ENCODE data around the gene TMX1. TPM values are rescaled to one million over a fixed set of nuclear protein-coding genes. Genes with fewer than 3 reads are reported as not detected.

TMX1 gene
- total RNA-seq, 1 donor from 2014 or later: 56.2 TPM

DNA sequence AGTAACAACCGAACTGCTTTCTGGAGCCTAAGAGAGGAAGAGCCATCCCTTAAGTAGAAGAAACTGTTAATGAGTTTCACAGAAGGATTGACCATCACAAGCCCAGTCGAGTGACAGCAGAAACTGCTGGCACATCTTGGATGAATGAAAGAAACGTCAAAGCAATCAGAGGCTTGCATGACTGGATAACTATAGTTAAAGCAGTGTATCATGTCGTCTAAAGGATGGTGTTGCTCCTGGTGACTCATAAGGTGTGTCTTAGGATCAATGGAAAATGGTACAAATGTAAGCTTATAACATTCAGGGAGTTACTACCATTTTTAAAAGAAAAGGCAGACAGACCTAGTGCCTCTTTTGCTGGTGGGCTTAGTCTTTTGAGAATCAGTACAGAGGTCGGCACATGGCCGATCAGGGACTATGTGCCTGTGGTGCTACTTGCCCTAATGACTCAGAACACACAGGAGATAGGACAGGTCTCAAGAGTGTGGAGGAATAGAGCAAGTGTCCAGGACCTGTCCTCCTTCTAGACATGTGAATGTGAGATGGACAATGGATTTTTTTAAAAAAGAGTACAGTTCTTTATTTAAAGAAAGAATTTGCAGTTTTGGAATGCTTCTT is 55.7 kb downstream of the TMX1 start:
- Histone ChIP-seq H3K36me3 (ENCODE audit: insufficient read depth, low read length) (no peaks in the 10 kb centered on the region), H3K4me3 (ENCODE audit: insufficient read depth, low read depth, low read length) (no peak overlapping the region), H3K4me2 (ENCODE audit: low read length) (no peak overlapping the region), H3K9ac (ENCODE audit: low read length) (no peak overlapping the region), H3K79me2 (ENCODE audit: insufficient read depth, low read length) (no peaks in the 10 kb centered on the region), H3K27me3 (ENCODE audit: insufficient read depth, low read length) (no peaks in the 10 kb centered on the region), H3K27ac (ENCODE audit: low read depth, low read length) (no peak overlapping the region), H4K20me1 (ENCODE audit: insufficient read depth, low read length) (no peaks in the 10 kb centered on the region), H2AFZ (ENCODE audit: low read depth, low read length) (no peak overlapping the region), H3K9me3 (ENCODE audit: insufficient read depth, low read depth, low read length) (no peaks in the 10 kb centered on the region), H3K4me1 (ENCODE audit: insufficient read depth, low read length) (peaks cover 5% of the 10 kb centered on the region)
- Mint-ChIP-seq H3K27ac (ENCODE audit: unreplicated experiment) (peak overlapping the region; percentile 34), H3K27me3 (ENCODE audit: low read depth, unreplicated experiment) (no peaks in the 10 kb centered on the region), H3K4me1 (ENCODE audit: low read depth, unreplicated experiment) (peaks cover 20% of the 10 kb centered on the region), H3K4me3 (ENCODE audit: unreplicated experiment) (no peak overlapping the region), H3K36me3 (ENCODE audit: low read depth, unreplicated experiment) (peaks cover 2% of the 10 kb centered on the region), H3K9me3 (ENCODE audit: unreplicated experiment) (no peaks in the 10 kb centered on the region)
- no peak for TF ChIP-seq EZH2 (IDR thresholded peaks at IDR 0.05; ENCODE audit: insufficient read depth, low read length)
- TF ChIP-seq, protein P1, sequence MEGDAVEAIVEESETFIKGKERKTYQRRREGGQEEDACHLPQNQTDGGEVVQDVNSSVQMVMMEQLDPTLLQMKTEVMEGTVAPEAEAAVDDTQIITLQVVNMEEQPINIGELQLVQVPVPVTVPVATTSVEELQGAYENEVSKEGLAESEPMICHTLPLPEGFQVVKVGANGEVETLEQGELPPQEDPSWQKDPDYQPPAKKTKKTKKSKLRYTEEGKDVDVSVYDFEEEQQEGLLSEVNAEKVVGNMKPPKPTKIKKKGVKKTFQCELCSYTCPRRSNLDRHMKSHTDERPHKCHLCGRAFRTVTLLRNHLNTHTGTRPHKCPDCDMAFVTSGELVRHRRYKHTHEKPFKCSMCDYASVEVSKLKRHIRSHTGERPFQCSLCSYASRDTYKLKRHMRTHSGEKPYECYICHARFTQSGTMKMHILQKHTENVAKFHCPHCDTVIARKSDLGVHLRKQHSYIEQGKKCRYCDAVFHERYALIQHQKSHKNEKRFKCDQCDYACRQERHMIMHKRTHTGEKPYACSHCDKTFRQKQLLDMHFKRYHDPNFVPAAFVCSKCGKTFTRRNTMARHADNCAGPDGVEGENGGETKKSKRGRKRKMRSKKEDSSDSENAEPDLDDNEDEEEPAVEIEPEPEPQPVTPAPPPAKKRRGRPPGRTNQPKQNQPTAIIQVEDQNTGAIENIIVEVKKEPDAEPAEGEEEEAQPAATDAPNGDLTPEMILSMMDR (IDR thresholded peaks at IDR 0.05; ENCODE audit: insufficient read depth, low read depth, low read length): no peak
- DNase-seq (ENCODE audit: low read depth): peak; percentile 14
- no peak for FAIRE-seq

DNA sequence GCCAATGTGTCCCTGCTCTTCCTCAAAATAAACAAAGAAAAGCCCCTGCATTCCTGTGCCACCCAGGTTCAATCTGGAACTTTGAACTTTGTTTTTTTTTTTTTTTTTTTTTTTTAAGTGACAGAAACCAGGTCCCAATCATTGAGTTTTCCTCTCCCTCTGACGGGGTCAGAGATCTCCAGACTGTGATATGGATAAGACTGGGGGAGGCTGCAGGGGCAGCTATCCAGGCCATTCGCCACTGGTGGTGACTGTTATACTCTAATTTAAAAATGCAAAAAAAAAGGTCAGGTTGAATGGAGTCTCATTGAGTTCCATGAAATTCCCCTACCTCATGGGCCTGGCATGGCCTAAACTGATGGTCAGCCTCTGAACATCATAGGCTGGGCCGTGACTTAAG is 57.0 kb downstream of the TMX1 start:
- H3K27ac Mint-ChIP-seq (ENCODE audit: unreplicated experiment): no peak overlapping the region
- FAIRE-seq (no peak), DNase-seq (ENCODE audit: low read depth) (no peak)
- Histone ChIP-seq H3K9ac (ENCODE audit: low read length) (no peak overlapping the region), H3K4me3 (ENCODE audit: insufficient read depth, low read depth, low read length) (no peak overlapping the region), H3K36me3 (ENCODE audit: insufficient read depth, low read length) (no peaks in the 10 kb centered on the region), H3K79me2 (ENCODE audit: insufficient read depth, low read length) (no peaks in the 10 kb centered on the region), H3K4me1 (ENCODE audit: insufficient read depth, low read length) (peaks cover 5% of the 10 kb centered on the region), H3K27ac (ENCODE audit: low read depth, low read length) (no peak overlapping the region), H3K4me2 (ENCODE audit: low read length) (no peak overlapping the region), H3K27me3 (ENCODE audit: insufficient read depth, low read length) (no peaks in the 10 kb centered on the region), H3K9me3 (ENCODE audit: insufficient read depth, low read depth, low read length) (no peaks in the 10 kb centered on the region), H2AFZ (ENCODE audit: low read depth, low read length) (no peak overlapping the region), H4K20me1 (ENCODE audit: insufficient read depth, low read length) (no peaks in the 10 kb centered on the region)
- H3K27me3 Mint-ChIP-seq (ENCODE audit: low read depth, unreplicated experiment): no peaks in the 10 kb centered on the region
- H3K4me3 Mint-ChIP-seq (ENCODE audit: unreplicated experiment): no peak overlapping the region
- peaks cover 28% of the 10 kb centered on the region for H3K4me1 Mint-ChIP-seq (ENCODE audit: low read depth, unreplicated experiment)
- H3K36me3 Mint-ChIP-seq (ENCODE audit: low read depth, unreplicated experiment): peaks cover 2% of the 10 kb centered on the region
- no peaks in the 10 kb centered on the region for H3K9me3 Mint-ChIP-seq (ENCODE audit: unreplicated experiment)
- TF ChIP-seq, protein P1 (IDR thresholded peaks at IDR 0.05; ENCODE audit: insufficient read depth, low read depth, low read length): no peak
- no peak for TF ChIP-seq EZH2 (IDR thresholded peaks at IDR 0.05; ENCODE audit: insufficient read depth, low read length)

DNA sequence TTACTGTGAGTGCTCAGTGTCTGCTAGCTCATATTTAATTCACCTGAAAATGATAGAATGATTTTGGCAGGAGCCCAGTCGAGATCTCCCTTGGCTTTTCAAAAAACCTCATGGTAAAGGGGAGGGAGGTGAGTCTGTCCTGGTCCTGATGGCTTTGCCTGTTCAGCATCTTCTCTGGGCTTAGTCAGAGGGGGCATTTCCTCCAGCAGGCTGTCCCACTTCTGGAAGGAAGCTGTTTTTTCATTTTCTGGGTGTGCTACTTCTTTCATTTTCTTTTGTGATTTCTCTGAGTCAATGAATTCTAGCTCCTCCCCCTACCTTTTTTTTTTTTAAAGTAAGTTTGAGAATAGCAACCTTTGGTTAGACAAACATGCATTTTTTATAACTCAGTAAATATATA is 58.8 kb downstream of the TMX1 start:
- Histone ChIP-seq H3K27me3 (ENCODE audit: insufficient read depth, low read length) (no peaks in the 10 kb centered on the region), H4K20me1 (ENCODE audit: insufficient read depth, low read length) (no peaks in the 10 kb centered on the region), H3K4me1 (ENCODE audit: insufficient read depth, low read length) (peaks cover 3% of the 10 kb centered on the region), H2AFZ (ENCODE audit: low read depth, low read length) (no peak overlapping the region), H3K79me2 (ENCODE audit: insufficient read depth, low read length) (no peaks in the 10 kb centered on the region), H3K27ac (ENCODE audit: low read depth, low read length) (no peak overlapping the region), H3K4me2 (ENCODE audit: low read length) (no peak overlapping the region), H3K36me3 (ENCODE audit: insufficient read depth, low read length) (no peaks in the 10 kb centered on the region), H3K9ac (ENCODE audit: low read length) (no peak overlapping the region), H3K9me3 (ENCODE audit: insufficient read depth, low read depth, low read length) (no peaks in the 10 kb centered on the region), H3K4me3 (ENCODE audit: insufficient read depth, low read depth, low read length) (no peak overlapping the region)
- Mint-ChIP-seq H3K4me1 (ENCODE audit: low read depth, unreplicated experiment) (peaks cover 40% of the 10 kb centered on the region), H3K27ac (ENCODE audit: unreplicated experiment) (peak overlapping the region; percentile 50), H3K4me3 (ENCODE audit: unreplicated experiment) (no peak overlapping the region), H3K36me3 (ENCODE audit: low read depth, unreplicated experiment) (peaks cover 2% of the 10 kb centered on the region), H3K9me3 (ENCODE audit: unreplicated experiment) (no peaks in the 10 kb centered on the region), H3K27me3 (ENCODE audit: low read depth, unreplicated experiment) (no peaks in the 10 kb centered on the region)
- FAIRE-seq: no peak
- DNase-seq (ENCODE audit: low read depth): peak; percentile 11
- no peak for TF ChIP-seq EZH2 (IDR thresholded peaks at IDR 0.05; ENCODE audit: insufficient read depth, low read length)
- TF ChIP-seq, protein P1 (IDR thresholded peaks at IDR 0.05; ENCODE audit: insufficient read depth, low read depth, low read length): no peak
